TTC549 (cell line): Measurements from ENCODE around the gene DLG2.

Experiments
- FAIRE-seq: peaks from 2 replicates; lab custom pipeline; 2012; peaks lifted over from hg19 to GRCh38; lab: Jason Lieb, UNC

DLG2 gene

GRCh38 chr11:84751371-84751770, 875.8 kb downstream of the DLG2 start:
- no peak for FAIRE-seq

GRCh38 chr11:84747871-84748270, 879.3 kb downstream of the DLG2 start:
- no peak for FAIRE-seq

- no peak for FAIRE-seq
Measured at GRCh38 chr11:84740050-84740449, 887.1 kb downstream of the DLG2 start.

- no peak for FAIRE-seq
Measured at GRCh38 chr11:84724256-84724655, 902.9 kb downstream of the DLG2 start.

- no peak for FAIRE-seq
Measured at GRCh38 chr11:84722583-84723108, 904.5 kb downstream of the DLG2 start.

GRCh38 chr11:84721561-84721961, 905.6 kb downstream of the DLG2 start:
- FAIRE-seq: no peak

- FAIRE-seq: no peak
Measured at GRCh38 chr11:84720706-84721402, 906.3 kb downstream of the DLG2 start.

- FAIRE-seq: no peak
Measured at GRCh38 chr11:84719935-84720577, 907.1 kb downstream of the DLG2 start.

- FAIRE-seq: no peak
Measured at GRCh38 chr11:84714316-84714780, 912.8 kb downstream of the DLG2 start.

GRCh38 chr11:84691830-84692229, 935.3 kb downstream of the DLG2 start:
- no peak for FAIRE-seq

- FAIRE-seq: no peak
Measured at GRCh38 chr11:84687433-84687832, 939.7 kb downstream of the DLG2 start.

- FAIRE-seq: no peak
Measured at GRCh38 chr11:84686716-84687115, 940.4 kb downstream of the DLG2 start.

GRCh38 chr11:84685976-84686375, 941.2 kb downstream of the DLG2 start:
- FAIRE-seq: no peak

GRCh38 chr11:84685149-84685548, 942.0 kb downstream of the DLG2 start:
- FAIRE-seq: no peak

- no peak for FAIRE-seq
Measured at GRCh38 chr11:84681456-84681855, 945.7 kb downstream of the DLG2 start.

GRCh38 chr11:84675396-84676025, 951.6 kb downstream of the DLG2 start:
- FAIRE-seq: no peak

- no peak for FAIRE-seq
Measured at GRCh38 chr11:84673753-84674152, 953.4 kb downstream of the DLG2 start.

GRCh38 chr11:84671325-84671999, 955.7 kb downstream of the DLG2 start:
- no peak for FAIRE-seq

- no peak for FAIRE-seq
Measured at GRCh38 chr11:84663731-84664130, 963.4 kb downstream of the DLG2 start.

GRCh38 chr11:84660257-84660977, 966.7 kb downstream of the DLG2 start:
- FAIRE-seq: no peak

- no peak for FAIRE-seq
Measured at GRCh38 chr11:84655712-84656111, 971.4 kb downstream of the DLG2 start.

- FAIRE-seq: no peak
Measured at GRCh38 chr11:84648471-84648870, 978.7 kb downstream of the DLG2 start.
